Neural cell (in vitro differentiated cells): ENCODE measurements around the gene MTARC1. TPM values are rescaled to one million over a fixed set of nuclear protein-coding genes. Genes with fewer than 3 reads are reported as not detected.

Source experiments
- H2AFZ ChIP-seq: fragments of 200-600, 300-800 bp; sonication (generic), shearing (Covaris generic); 2 replicates; pipeline ENCODE4 v1.6.0; 2014; ENCODE audit warnings: low read depth, mild to moderate bottlenecking, antibody characterized with exemption, low read length, moderate library complexity
- H3F3A ChIP-seq: fragments of 200-600 bp; shearing (Covaris generic); 2 replicates; pipeline ENCODE4 v1.6.1; 2016; ENCODE audit warnings: mild to moderate bottlenecking, moderate library complexity, mixed read lengths, antibody characterized with exemption, low read length; ENCODE audit not compliant: insufficient read depth, poor library complexity, severe bottlenecking
- H3K27ac ChIP-seq: fragments of 200-600, 300-800 bp; sonication (generic), shearing (Covaris generic); 2 replicates; pipeline ENCODE4 v1.5.1; 2014; ENCODE audit warnings: mild to moderate bottlenecking, low read length, moderate library complexity
- H3K27me3 ChIP-seq: fragments of 300-800, 200-600 bp; sonication (generic), shearing (Covaris generic); 2 replicates; pipeline ENCODE4 v1.6.0; 2014; ENCODE audit warnings: mild to moderate bottlenecking, low read depth, low read length, moderate library complexity; ENCODE audit not compliant: insufficient read depth
- H3K36me3 ChIP-seq: fragments of 300-800, 200-600 bp; sonication (generic), shearing (Covaris generic); 2 replicates; pipeline ENCODE4 v1.5.1; 2014; ENCODE audit warnings: mild to moderate bottlenecking, antibody characterized with exemption, low read length, moderate library complexity; ENCODE audit not compliant: insufficient read depth
- H3K4me2 ChIP-seq: fragments of 300-800, 200-600 bp; sonication (generic), shearing (Covaris generic); 2 replicates; pipeline ENCODE4 v1.6.0; 2014; ENCODE audit warnings: mild to moderate bottlenecking, low read length
- H3K4me3 ChIP-seq: fragments of 300-800, 200-600 bp; sonication (generic), shearing (Covaris generic); 2 replicates; pipeline ENCODE4 v1.5.1; 2014; ENCODE audit warnings: mild to moderate bottlenecking, low read length, moderate library complexity
- H3K79me2 ChIP-seq: fragments of 200-600 bp; shearing (Covaris generic); replicated peaks from 2 replicates; pipeline ENCODE4 v1.6.0; 2014; ENCODE audit warnings: mild to moderate bottlenecking, low read length, moderate library complexity; ENCODE audit not compliant: insufficient read depth
- H3K9ac ChIP-seq: fragments of 300-800, 200-600 bp; sonication (generic), shearing (Covaris generic); 2 replicates; pipeline ENCODE4 v1.6.1; 2016; ENCODE audit warnings: mild to moderate bottlenecking, low read length, mixed read lengths
- H3K9me2 ChIP-seq: fragments of 200-600 bp; shearing (Covaris generic); 2 replicates; pipeline ENCODE4 v1.6.1; 2016; ENCODE audit warnings: mild to moderate bottlenecking, low read length, mixed read lengths; ENCODE audit not compliant: insufficient read depth
- H3K9me3 ChIP-seq: fragments of 200-600, 300-800 bp; sonication (generic), shearing (Covaris generic); 2 replicates; pipeline ENCODE4 v1.6.1; 2016; ENCODE audit warnings: mild to moderate bottlenecking, mixed run types, low read length, moderate library complexity, mixed read lengths
- H4K20me1 ChIP-seq: fragments of 200-600 bp; shearing (Covaris generic); 2 replicates; pipeline ENCODE4 v1.6.1; 2016; ENCODE audit warnings: mild to moderate bottlenecking, mixed run types; ENCODE audit not compliant: insufficient read depth
- CTCF ChIP-seq: fragments of 450-650 bp; IDR thresholded peaks from 2 replicates; pipeline ENCODE4 v1.5.1; 2014; ENCODE audit warnings: antibody characterized with exemption, mild to moderate bottlenecking, moderate library complexity; ENCODE audit not compliant: poor library complexity, severe bottlenecking
- EP300 ChIP-seq: fragments of 450-650 bp; conservative IDR thresholded peaks from 2 replicates; pipeline ENCODE4 v1.6.1; 2014; ENCODE audit warnings: antibody characterized with exemption, mild to moderate bottlenecking, moderate library complexity; ENCODE audit not compliant: poor library complexity, severe bottlenecking
- EZH2 ChIP-seq: fragments of 200-600, 300-800 bp; shearing (Covaris generic), sonication (generic); IDR thresholded peaks from 2 replicates; pipeline ENCODE4 v1.6.1; 2014; ENCODE audit warnings: antibody characterized with exemption, low read length, borderline replicate concordance, mild to moderate bottlenecking; ENCODE audit not compliant: insufficient read depth, poor library complexity, severe bottlenecking
- MXI1 ChIP-seq: fragments of 450-650 bp; conservative IDR thresholded peaks from 2 replicates; pipeline ENCODE4 v1.6.1; 2014; ENCODE audit warnings: antibody characterized with exemption, mild to moderate bottlenecking; ENCODE audit not compliant: poor library complexity, severe bottlenecking
- POLR2AphosphoS5 ChIP-seq: IDR thresholded peaks from 2 replicates; pipeline ENCODE4 v1.6.1; 2012
- RAD21 ChIP-seq: fragments of 450-650 bp; conservative IDR thresholded peaks from 2 replicates; pipeline ENCODE4 v1.6.1; 2014; ENCODE audit warnings: antibody characterized with exemption, mild to moderate bottlenecking, moderate library complexity
- REST ChIP-seq: IDR thresholded peaks from 2 replicates; pipeline ENCODE4 v1.6.1; 2012; ENCODE audit warnings: borderline replicate concordance
- SMC3 ChIP-seq: fragments of 450-650 bp; conservative IDR thresholded peaks from 2 replicates; pipeline ENCODE4 v1.6.1; 2014; ENCODE audit warnings: antibody characterized with exemption, mild to moderate bottlenecking, moderate library complexity; ENCODE audit not compliant: poor library complexity
- TAF1 ChIP-seq: IDR thresholded peaks from 2 replicates; pipeline ENCODE4 v1.6.1; 2012; ENCODE audit warnings: low read depth
- polyA plus RNA-seq: library from polyadenylated mRNA; depleted of rRNA; stranded (reverse); fragments of >200 nt; gene quantifications from 2 replicates; pipeline ENCODE4 v1.2.3, GENCODE V29; 2014

Gene MTARC1
- polyA plus RNA-seq, 1 donor from 2014 or later, result 4.2 TPM

GRCh38 chr1:220826729-220827128 is 40.0 kb downstream of the MTARC1 start:
- no peaks in the 10 kb centered on the region for H3K9me2 ChIP-seq
- no peaks in the 10 kb centered on the region for H3K36me3 ChIP-seq
- H4K20me1 ChIP-seq, result no peaks in the 10 kb centered on the region
- H3K27me3 ChIP-seq, result no peaks in the 10 kb centered on the region
- no peaks in the 10 kb centered on the region for H3K9me3 ChIP-seq
- H3K4me3 ChIP-seq, result no peak overlapping the region
- no peak overlapping the region for H3K4me2 ChIP-seq
- no peak overlapping the region for H3K9ac ChIP-seq
- no peak overlapping the region for H3K27ac ChIP-seq
- H3K79me2 ChIP-seq, result no peaks in the 10 kb centered on the region
- no peaks in the 10 kb centered on the region for H3F3A ChIP-seq
- no peak overlapping the region for H2AFZ ChIP-seq
- TF ChIP-seq TAF1, result no peak
- no peak for TF ChIP-seq EZH2
- TF ChIP-seq RAD21, result no peak
- no peak for TF ChIP-seq REST
- no peak for TF ChIP-seq POLR2AphosphoS5
- no peak for TF ChIP-seq EP300
- no peak for TF ChIP-seq CTCF
- TF ChIP-seq MXI1, result no peak
- no peak for TF ChIP-seq SMC3

GRCh38 chr1:220827445-220828178 is 40.9 kb downstream of the MTARC1 start:
- H3K36me3 ChIP-seq, result no peaks in the 10 kb centered on the region

More at GRCh38 chr1:220827445-220828178, 40.9 kb downstream of the MTARC1 start:
- TF ChIP-seq SMC3, result no peak
- TF ChIP-seq EZH2, result no peak
- TF ChIP-seq CTCF, result no peak
- no peak for TF ChIP-seq REST
- no peak for TF ChIP-seq MXI1
- TF ChIP-seq TAF1, result no peak
- no peak for TF ChIP-seq POLR2AphosphoS5
- TF ChIP-seq RAD21, result no peak
- no peak for TF ChIP-seq EP300
- Histone ChIP-seq H3K27ac (no peak overlapping the region), H3K9ac (no peak overlapping the region), H3K9me2 (no peaks in the 10 kb centered on the region), H3K27me3 (no peaks in the 10 kb centered on the region), H3F3A (no peaks in the 10 kb centered on the region), H3K4me3 (no peak overlapping the region), H4K20me1 (no peaks in the 10 kb centered on the region), H3K4me2 (no peak overlapping the region), H2AFZ (no peak overlapping the region), H3K79me2 (no peaks in the 10 kb centered on the region), H3K9me3 (no peaks in the 10 kb centered on the region)
